Measurements from ENCODE around the gene PACRG.

PACRG gene

DNA sequence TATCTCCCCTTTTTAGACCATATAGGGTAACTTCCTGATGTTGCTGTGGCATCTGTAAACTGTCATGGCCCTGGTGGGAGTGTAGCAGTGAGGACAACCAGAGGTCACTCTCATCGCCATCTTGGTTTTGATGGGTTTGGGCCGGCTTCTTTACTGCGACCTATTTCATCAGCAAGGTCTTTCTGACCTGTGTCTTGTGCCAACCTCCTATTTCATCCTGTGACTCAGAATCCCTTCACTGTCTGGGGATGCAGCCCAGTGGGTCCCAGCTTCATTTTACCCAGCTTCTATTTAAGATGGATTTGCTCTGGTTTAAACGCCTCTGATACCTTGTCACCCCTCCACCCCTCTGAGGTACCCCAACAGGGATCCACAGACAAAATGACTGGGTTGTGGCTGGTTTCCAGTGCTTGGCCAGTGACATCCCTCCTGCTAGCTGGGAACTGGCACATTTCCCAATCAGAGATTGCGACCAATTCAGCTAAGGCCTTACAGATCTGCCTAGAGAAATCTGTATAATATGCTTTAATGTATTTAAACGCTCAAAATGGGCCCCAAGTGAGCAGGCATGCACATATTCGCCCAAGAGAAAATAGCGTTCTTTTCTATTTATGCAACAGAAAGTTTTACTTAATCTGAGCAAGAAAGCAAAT lies 371.2 kb downstream of the PACRG start:
- DNase-seq, result no peak

DNA sequence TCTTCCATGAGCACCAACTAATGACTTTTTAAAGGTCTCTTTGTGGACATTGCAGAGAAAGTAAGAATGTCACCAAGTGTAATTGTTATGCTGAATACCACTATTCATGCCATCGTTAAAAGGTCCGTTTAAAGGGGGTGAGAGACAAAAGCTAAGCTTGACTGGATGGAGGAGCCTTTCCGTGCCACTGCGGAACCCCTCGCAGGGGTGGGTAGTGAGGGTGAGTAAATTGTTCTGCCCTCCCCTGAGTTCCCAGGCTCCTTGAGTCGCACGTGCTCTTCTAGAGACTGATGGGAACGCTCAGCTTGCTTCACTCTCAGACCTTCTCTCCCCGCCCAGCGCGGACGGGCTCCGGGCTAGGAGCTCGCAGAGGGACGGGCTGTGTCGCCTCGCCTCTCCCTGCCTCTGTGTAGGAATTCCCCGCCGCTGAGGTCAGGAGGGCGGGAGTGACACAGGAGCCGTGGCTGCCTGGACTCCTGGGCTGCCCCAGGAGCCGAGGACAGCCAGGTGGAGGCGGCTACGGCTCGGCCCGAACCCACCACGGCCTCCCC lies 371.9 kb downstream of the PACRG start:
- no peak for DNase-seq

GRCh38 chr6:163100259-163100658 lies 372.5 kb downstream of the PACRG start:
- DNase-seq, result no peak

DNA sequence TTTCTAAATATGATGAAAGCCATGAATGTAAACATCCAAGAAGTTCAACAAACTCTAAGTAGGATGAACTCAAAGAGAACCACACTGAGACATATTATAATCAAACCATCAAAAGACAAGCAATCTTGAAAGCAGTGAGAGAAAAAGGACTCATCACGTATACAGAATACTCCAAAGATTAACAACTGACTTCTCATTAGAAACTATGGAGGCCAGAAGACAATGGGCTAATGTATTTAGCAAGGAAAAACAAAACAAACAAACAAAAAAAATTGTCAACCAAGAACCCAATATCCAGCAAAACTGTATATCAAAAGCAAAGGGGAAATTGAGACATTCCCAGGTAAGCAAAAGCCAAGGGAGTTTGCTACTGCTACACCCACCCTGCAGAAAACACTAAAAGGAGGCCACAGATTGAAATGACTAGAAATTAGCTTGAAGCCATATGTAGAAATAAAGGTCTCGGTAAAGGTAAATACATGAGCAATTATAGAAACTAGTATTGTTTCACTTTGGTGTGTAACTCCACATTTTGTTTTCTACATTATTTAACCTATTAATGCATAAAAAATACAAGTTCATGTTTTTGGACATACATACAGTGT lies 385.7 kb downstream of the PACRG start:
- DNase-seq, result no peak

- no peak for DNase-seq
Measured at GRCh38 chr6:163118941-163119340, 391.2 kb downstream of the PACRG start.

DNA sequence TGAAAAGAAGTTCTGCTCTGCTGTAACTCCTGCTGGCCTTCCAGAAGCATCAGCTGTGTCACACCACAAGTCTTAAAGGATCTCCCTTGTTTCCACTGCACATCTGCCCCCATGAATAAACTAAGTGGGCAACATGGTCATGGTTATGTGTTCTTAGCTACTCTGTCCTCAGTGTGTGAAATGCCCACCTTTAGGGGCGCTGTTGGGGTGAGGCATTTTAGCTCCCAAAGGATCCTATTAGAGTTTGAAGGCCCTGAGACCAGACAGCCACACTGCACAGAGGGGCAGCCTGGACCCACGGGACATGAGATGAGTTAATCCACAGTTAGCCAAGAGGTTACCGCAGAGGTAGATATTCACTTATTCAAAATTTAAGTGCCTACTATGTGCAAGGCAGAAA lies 392.4 kb downstream of the PACRG start:
- no peak for DNase-seq

- no peak for DNase-seq
Measured at GRCh38 chr6:163121270-163121669, 393.5 kb downstream of the PACRG start.

DNA sequence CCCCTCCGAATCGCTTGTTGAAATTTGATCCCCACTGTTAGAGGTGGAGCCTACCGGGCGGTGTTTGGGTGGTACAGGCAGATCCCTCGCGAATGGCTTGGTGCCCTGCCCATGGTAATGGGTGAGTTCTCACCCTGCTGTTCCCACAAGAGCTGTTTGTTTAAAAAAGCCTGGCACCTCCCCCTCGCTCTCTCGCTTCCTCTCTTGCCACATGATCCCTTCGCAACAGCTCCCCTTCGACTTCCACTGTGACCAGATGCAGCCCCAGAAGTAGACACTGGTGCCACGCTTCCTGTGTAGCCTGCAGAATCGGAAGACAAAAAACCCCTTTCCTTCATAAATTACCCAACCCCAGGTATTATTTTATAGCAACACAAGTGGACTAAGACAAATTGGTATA lies 394.6 kb downstream of the PACRG start:
- DNase-seq, result no peak

GRCh38 chr6:163123098-163123497 lies 395.3 kb downstream of the PACRG start:
- DNase-seq, result no peak

DNA sequence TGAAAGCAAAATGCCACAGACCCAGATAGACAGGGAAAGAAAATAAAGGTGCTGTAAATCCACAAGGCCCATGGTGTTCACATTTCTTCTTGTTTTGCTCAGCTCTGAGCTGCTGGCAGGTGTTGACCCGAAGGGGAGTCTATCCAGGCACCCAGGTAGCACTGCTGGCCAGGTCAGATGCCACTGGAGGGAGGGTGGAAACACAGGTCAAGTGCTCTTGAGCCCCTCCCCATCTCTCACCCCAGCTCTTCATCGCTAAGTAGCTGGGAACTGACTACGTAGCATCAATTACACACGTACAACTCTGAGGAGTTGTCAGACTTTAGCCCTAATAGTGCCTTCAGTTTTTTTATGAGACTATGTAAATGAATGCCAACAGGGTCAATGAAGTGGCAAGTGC lies 399.0 kb downstream of the PACRG start:
- DNase-seq, result no peak

GRCh38 chr6:163127587-163127986 lies 399.8 kb downstream of the PACRG start:
- DNase-seq, result no peak

DNA sequence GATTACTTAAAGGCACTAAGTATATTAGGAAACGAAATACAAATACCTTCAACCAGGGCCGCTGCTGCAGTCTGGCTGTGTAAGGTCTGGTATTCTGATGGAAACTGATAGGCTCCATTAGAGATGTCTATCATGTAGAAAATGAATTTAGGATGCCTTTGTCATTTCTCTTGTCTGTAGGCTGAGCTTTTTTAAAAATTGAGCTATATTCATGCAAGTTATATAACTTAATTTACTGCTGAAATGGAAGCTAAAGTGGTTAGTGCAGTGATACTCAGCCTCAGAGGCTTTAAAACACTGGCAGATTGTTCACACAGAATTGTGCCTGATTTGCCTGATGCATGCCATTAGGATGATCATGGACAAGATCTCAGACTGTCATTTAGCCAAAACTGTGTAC lies 400.6 kb downstream of the PACRG start:
- no peak for DNase-seq

DNA sequence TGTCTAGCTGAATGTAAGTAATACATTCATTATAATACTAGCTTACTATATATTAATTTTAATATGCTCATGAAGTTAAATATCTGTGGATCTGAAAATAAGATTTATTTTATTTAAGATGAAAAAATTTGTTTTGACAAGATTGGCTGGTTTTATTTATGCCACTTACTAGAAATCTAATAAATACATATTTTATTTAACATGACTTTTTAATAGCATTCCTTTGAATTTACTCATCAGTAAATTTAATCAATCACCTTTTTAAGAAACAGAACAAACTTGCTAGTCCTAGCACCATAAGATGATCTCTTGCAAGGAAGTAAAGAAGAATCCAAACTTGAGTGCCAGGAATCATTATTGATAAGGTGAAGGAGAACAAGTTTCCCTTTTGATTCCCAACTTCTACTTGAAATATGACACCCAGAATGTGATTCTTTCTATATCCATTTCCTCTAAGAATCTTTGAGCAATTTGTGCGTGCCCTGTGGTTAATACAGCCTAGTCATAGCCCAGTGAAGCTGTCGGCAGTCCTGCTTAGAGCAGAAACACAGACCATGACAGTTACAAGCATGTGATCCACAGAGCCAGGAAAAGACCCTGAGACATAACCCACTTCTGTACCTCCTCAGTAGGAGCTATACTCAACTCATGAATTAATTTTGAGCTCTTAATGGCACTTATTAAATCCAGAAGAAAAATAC lies 404.4 kb downstream of the PACRG start:
- no peak for DNase-seq

DNA sequence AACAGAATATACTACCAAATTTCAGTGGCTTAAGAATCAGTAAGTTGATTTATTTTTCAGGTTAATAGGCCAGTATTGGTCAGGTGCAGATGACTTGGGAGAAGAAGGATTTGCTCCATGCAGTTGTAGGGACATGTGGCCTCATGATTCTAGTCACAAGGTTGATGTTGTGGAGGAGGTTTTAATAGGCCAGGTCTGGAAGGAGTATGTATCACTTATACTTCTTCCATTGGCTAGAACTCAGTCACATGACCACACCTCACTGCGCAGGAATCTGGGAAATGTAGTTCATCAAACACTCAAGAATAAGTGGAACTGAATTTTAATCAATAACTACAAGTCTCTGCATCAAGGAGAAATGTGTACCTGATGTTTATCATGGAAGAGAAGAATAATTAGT lies 405.2 kb downstream of the PACRG start:
- no peak for DNase-seq

DNA sequence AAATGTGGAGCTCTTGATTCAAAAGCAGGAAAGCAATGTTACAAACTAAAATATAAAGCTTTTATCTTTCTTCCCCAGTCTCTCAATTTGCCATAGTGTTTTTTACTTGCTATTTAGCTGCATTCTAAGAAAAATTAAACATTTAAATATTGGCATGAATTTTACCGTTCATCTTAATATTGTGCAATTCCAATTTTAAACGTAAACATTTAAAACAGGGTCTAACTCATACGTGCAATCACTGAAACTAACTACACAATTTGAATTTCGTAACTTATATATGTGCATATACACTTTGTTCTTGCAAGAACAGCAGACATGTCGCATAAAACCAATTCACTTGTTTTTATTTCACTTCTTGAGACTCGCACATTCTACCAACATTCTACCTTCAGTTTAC lies 405.9 kb downstream of the PACRG start:
- DNase-seq, result no peak

GRCh38 chr6:163136681-163137397 lies 409.1 kb downstream of the PACRG start:
- no peak for DNase-seq

DNA sequence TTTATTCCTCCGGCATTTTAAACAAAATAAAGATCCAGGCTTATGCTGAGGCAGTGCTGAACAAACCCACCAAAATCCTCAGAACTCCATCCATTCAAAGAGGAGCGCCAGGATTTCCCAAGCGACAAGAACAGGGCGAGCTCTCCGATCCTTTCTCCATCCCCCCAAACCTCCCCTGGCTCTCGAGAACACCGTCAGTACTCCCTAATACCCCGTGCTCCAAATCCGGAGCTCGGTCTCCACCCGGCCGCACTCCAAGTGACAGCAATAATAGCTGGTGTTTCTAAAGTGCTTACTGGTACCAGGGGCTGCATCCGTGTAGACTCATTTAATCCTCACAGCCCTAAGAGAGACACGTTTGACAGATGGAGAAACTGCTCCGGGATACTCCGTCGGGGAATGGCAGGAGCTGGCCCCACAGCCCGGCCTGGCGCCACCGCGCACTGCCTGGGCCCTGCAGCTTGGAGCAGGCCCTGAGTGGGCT lies 409.7 kb downstream of the PACRG start:
- no peak for DNase-seq

DNA sequence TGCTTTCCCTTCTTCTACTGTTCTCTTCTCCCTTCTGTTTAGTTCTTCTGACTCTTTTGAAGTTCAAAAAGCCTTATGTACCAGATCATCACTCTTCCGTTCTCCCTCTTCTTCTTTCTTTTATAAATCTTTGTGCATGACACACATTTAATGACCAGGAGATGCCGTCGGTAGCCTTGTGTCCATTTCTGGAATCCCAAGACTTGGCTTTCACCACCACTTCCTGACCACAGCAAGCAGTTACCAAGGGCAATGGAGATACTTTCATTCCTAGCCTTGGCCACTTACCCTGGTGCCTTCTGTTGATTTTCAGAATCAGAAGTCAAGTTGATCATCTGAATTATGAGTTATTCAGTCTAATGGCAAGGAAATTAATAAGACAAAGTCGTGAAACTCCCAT lies 418.3 kb downstream of the PACRG start:
- no peak for DNase-seq

- DNase-seq, result no peak
Measured at GRCh38 chr6:163147994-163148393, 420.2 kb downstream of the PACRG start.

- no peak for DNase-seq
Measured at GRCh38 chr6:163148451-163149278, 420.9 kb downstream of the PACRG start.

GRCh38 chr6:163149279-163149848 lies 421.6 kb downstream of the PACRG start:
- no peak for DNase-seq

DNA sequence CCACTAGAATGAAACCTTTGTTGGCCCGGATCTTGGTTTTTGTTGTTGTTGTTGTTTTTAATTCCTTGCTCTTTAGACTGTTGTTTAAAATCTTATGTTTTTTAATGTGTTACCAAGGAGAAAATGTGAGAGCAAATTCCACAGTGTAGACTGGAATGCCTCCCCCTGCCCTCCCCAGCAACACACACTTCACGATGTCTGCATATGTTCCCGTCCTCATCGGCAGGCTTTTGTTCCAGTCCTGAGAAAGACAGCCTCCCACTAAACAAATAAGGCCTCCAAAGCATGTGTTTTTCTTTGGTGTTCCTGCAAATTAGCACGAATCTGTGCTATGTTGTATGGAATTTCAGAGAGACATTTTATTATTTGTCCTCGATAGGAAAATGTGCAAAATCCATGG lies 423.4 kb downstream of the PACRG start:
- no peak for DNase-seq

All from CD4-positive, alpha-beta T cell treated with Interleukin-4 for 4 hours (primary cell).